Panc1 (cell line): ENCODE results near the gene TMEM164. TPM values are rescaled to one million over a fixed set of nuclear protein-coding genes. Genes with fewer than 3 reads are reported as not detected.

ENCODE experiments used
- ATAC-seq: fragments of 200-7000 bp; cut with Tn5 transposase; 2 replicates; pipeline ENCODE4 v1.9.1; 2020; ENCODE audit warnings: mild to moderate bottlenecking, moderate library complexity
- BruUV-seq: library from RNA; stranded (reverse); fragments of 400-500 nt; replicated peaks from 2 replicates; lab custom pipeline; 2021; lab: Mats Ljungman, UMichigan
- CTCF ChIA-PET: fragments of 300-600 bp; sonication (Branson Sonifier 250); formaldehyde crosslinking; loops from one replicate; lab custom pipeline; 2022; ENCODE audit warnings: antibody characterized with exemption; lab: Charles Lee
- POLR2A ChIA-PET: fragments of 300-600 bp; sonication (Branson Sonifier 250); formaldehyde crosslinking; loops from one replicate; lab custom pipeline; 2022; ENCODE audit warnings: antibody characterized with exemption; lab: Charles Lee
- DNase-seq: peaks from one replicate; pipeline ENCODE4 v3.0.0-alpha.2; 2010; ENCODE audit warnings: low read depth, low spot score
- H3K27ac ChIP-seq: 2 replicates; pipeline ENCODE4 v1.5.1; 2011; ENCODE audit warnings: mild to moderate bottlenecking, low read length, inconsistent platforms
- H3K27me3 ChIP-seq: fragments of 200-500 bp; sonication (Bioruptor generic); 2 replicates; pipeline ENCODE4 v1.6.0; 2014; ENCODE audit warnings: low read length, inconsistent platforms; ENCODE audit not compliant: control insufficient read depth, insufficient read depth
- H3K36me3 ChIP-seq: fragments of 200-500 bp; sonication (Bioruptor generic); 2 replicates; pipeline ENCODE4 v1.5.1; 2014; ENCODE audit warnings: inconsistent platforms, mild to moderate bottlenecking, low read length, moderate library complexity; ENCODE audit not compliant: control insufficient read depth, insufficient read depth
- H3K4me1 ChIP-seq: 2 replicates; pipeline ENCODE4 v1.5.1; 2011; ENCODE audit warnings: inconsistent platforms, mild to moderate bottlenecking, low read length, moderate library complexity; ENCODE audit not compliant: control insufficient read depth, insufficient read depth
- H3K4me3 ChIP-seq, 2 experiments: 2 replicates each; pipeline ENCODE4 v1.5.1; 2011 to 2012; ENCODE audit warnings: low read depth in 2 of 2, low read length in 2 of 2, mild to moderate bottlenecking in 2 of 2, inconsistent platforms in 1 of 2, moderate library complexity in 1 of 2
- H3K9me3 ChIP-seq: fragments of 200-500 bp; sonication (Bioruptor generic); 2 replicates; pipeline ENCODE4 v1.5.1; 2014; ENCODE audit warnings: low read depth, mild to moderate bottlenecking, inconsistent platforms, low read length, moderate library complexity; ENCODE audit not compliant: control insufficient read depth, insufficient read depth
- CTCF ChIP-seq: fragments of 450-650 bp; IDR thresholded peaks from 2 replicates; pipeline ENCODE4 v1.5.1; 2017; ENCODE audit warnings: mild to moderate bottlenecking
- POLR2AphosphoS5 ChIP-seq: IDR thresholded peaks from 2 replicates; pipeline ENCODE4 v1.6.1; 2012; ENCODE audit warnings: mild to moderate bottlenecking, low read depth, low read length, moderate library complexity
- REST ChIP-seq, 2 experiments: IDR thresholded peaks; 2 replicates each; pipeline ENCODE4 v1.6.1; 2011 to 2012; ENCODE audit warnings: low read depth in 2 of 2, control low read depth in 1 of 2, low read length in 1 of 2, mild to moderate bottlenecking in 1 of 2, moderate library complexity in 1 of 2; ENCODE audit not compliant: insufficient read depth in 1 of 2
- SIN3A ChIP-seq: IDR thresholded peaks from 2 replicates; pipeline ENCODE4 v1.6.1; 2012; ENCODE audit warnings: low read depth, mild to moderate bottlenecking, low read length, moderate library complexity, borderline replicate concordance; ENCODE audit not compliant: insufficient read depth
- TCF7L2 ChIP-seq: IDR thresholded peaks from 2 replicates; pipeline ENCODE4 v1.6.1; 2011; ENCODE audit warnings: mild to moderate bottlenecking, low read depth, low read length, inconsistent platforms
- in situ Hi-C: cut with HindIII; loops from 2 replicates; pipeline ENCODE4 v1.10.0; 2016; ENCODE audit warnings: low sequenced_read_pairs, low pct_unique_long_range_greater_than_20kb
- intact Hi-C: fragments of 100-400 bp; cut with micrococcal nuclease; formaldehyde crosslinking; loops from one replicate; pipeline ENCODE4 v1.10.0; 2022; ENCODE audit not compliant: unreplicated experiment
- total RNA-seq: library from RNA; stranded (reverse); gene quantifications from one replicate; pipeline ENCODE4 v1.2.1, GENCODE V29; 2021; ENCODE audit not compliant: unreplicated experiment

TMEM164 gene
- total RNA-seq, 1 experiment from 2014 or later = 32.8 TPM

GRCh38 chrX:110156167-110156754, 153.3 kb downstream of the TMEM164 start:
- Histone ChIP-seq H3K9me3 (no peaks in the 10 kb centered on the region), H3K27ac (no peak overlapping the region), H3K4me1 (no peaks in the 10 kb centered on the region), H3K4me3 (no peak overlapping the region), H3K27me3 (no peaks in the 10 kb centered on the region), H3K36me3 (no peaks in the 10 kb centered on the region)
- in situ Hi-C loops = no loop called here
- no TSS peak for BruUV-seq
- intact Hi-C loops = no loop called here
- ChIA-PET POLR2A (no interaction called here), CTCF (no interaction called here)
- DNase-seq = no peak
- no peak for ATAC-seq
- TF ChIP-seq POLR2AphosphoS5 (no peak), CTCF (peak; percentile 67)

DNA sequence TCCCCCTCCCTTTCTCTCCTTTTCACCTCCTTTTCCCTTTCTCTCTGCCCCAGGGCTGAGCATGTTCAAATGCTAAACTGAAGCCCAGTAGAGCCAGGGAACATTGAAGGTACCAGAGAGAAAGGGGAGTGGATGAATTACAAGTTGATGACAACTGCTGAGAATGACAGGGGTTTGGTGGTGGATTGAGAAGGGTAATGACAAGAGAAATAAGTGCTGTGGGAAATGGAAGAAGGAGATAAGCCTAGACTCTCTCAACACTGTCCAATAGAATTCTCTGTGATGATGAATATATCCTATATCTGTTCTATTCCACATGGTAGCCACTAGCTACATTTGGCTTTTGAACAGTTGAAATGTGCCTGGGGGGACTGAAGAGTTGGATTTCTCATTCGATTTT, 154.5 kb downstream of the TMEM164 start:
- TF ChIP-seq REST (IDR thresholded peaks at IDR 0.05; ENCODE audit: insufficient read depth in 1 of 2, low read depth in 2 of 2, low read length in 1 of 2) (no peak), CTCF (no peak), TCF7L2 (no peak), SIN3A (no peak), POLR2AphosphoS5 (no peak)
- ChIA-PET CTCF (no interaction called here), POLR2A (no interaction called here)
- BruUV-seq = no TSS peak
- Histone ChIP-seq H3K4me3 (no peak overlapping the region), H3K4me1 (no peaks in the 10 kb centered on the region), H3K27me3 (no peaks in the 10 kb centered on the region), H3K27ac (no peak overlapping the region), H3K9me3 (no peaks in the 10 kb centered on the region), H3K36me3 (no peaks in the 10 kb centered on the region)
- DNase-seq (no peak), ATAC-seq (no peak)
- intact Hi-C loops = no loop called here
- in situ Hi-C loops = no loop called here
